ENCODE measurements around the gene IL37. TPM values are rescaled to one million over a fixed set of nuclear protein-coding genes. Genes with fewer than 3 reads are reported as not detected.

IL37 gene
- total and polyA plus RNA-seq, 2 donors (not counting 1 experiment from before 2014, with no cell fraction given): 0.79 TPM; not detected in 1

DNA sequence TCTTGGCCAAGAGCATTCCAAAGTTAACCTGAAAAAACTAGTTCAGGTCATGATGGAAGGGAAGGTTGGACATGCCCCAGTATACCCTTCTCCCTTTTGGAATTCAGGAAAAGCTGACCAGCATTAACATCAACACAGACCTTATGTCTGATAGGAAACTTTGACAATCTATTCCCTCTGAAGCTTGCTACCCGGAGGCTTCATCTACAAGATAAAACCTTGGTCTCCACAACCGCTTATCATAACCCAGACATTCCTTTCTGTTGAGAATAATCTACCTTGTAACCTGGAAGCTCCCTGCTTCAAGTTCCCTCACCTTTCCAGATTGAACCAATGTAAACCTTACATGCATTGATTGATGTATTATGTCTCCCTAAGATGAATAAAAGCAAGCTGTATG lies 24.7 kb upstream of the IL37 start:
- Histone ChIP-seq H3K9me3 (ENCODE audit: control extremely low read depth in 1 of 3, control insufficient read depth in 2 of 3, insufficient read depth in 1 of 3, low read length in 2 of 3) (no peaks in the 10 kb centered on the region), H3K36me3 (replicated peaks in 1 of 2; ENCODE audit: control extremely low read depth in 1 of 2, control insufficient read depth in 1 of 2, extremely low read depth in 1 of 2, insufficient read depth in 2 of 2, low read length in 1 of 2) (no peaks in the 10 kb centered on the region), H4K20me1 (ENCODE audit: control insufficient read depth, insufficient read depth, low read length, poor library complexity, severe bottlenecking) (no peaks in the 10 kb centered on the region), H2AFZ (ENCODE audit: insufficient read depth, low read depth, low read length, poor library complexity, severe bottlenecking) (no peak overlapping the region), H3K79me2 (ENCODE audit: control insufficient read depth, insufficient read depth, low read length) (no peaks in the 10 kb centered on the region), H3K4me3 (ENCODE audit: control extremely low read depth in 1 of 5, extremely low read depth in 1 of 5, insufficient read depth in 1 of 5, low read depth in 2 of 5, low read length in 4 of 5) (no peak overlapping the region), H3K27me3 (replicated peaks in 1 of 4; ENCODE audit: control extremely low read depth in 1 of 4, control insufficient read depth in 3 of 4, insufficient read depth in 4 of 4, low read length in 3 of 4) (no peaks in the 10 kb centered on the region), H3K4me2 (replicated peaks; ENCODE audit: low read depth, low read length, poor library complexity, severe bottlenecking) (no peak overlapping the region), H3K27ac (ENCODE audit: low read length in 2 of 2) (no peak overlapping the region), H3K4me1 (ENCODE audit: control insufficient read depth in 2 of 2, insufficient read depth in 2 of 2, low read length in 2 of 2) (peaks cover 0 to 3% of the 10 kb centered on the region in 2 donors), H3K9ac (ENCODE audit: low read length) (no peak overlapping the region)
- intact Hi-C loops (cut with micrococcal nuclease): loop anchor here (5.0 to 10.0 kb wide), 2 partner anchors 44 to 261 kb away; no protein-coding TSS in a partner anchor
- no peak for TF ChIP-seq EZH2 (IDR thresholded peaks at IDR 0.05; ENCODE audit: borderline replicate concordance, insufficient read depth, low read depth, low read length, poor library complexity, severe bottlenecking)
- TF ChIP-seq, protein P1, sequence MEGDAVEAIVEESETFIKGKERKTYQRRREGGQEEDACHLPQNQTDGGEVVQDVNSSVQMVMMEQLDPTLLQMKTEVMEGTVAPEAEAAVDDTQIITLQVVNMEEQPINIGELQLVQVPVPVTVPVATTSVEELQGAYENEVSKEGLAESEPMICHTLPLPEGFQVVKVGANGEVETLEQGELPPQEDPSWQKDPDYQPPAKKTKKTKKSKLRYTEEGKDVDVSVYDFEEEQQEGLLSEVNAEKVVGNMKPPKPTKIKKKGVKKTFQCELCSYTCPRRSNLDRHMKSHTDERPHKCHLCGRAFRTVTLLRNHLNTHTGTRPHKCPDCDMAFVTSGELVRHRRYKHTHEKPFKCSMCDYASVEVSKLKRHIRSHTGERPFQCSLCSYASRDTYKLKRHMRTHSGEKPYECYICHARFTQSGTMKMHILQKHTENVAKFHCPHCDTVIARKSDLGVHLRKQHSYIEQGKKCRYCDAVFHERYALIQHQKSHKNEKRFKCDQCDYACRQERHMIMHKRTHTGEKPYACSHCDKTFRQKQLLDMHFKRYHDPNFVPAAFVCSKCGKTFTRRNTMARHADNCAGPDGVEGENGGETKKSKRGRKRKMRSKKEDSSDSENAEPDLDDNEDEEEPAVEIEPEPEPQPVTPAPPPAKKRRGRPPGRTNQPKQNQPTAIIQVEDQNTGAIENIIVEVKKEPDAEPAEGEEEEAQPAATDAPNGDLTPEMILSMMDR (IDR thresholded peaks at IDR 0.05): no peak
- H3K9me3 Mint-ChIP-seq (ENCODE audit: insufficient read depth): no peaks in the 10 kb centered on the region
- ChIA-PET CTCF (interaction anchor here (0.6 to 12.5 kb wide), 12 partner anchors 7 to 286 kb away, joined by 3 to 299 read pairs (median 4); no protein-coding TSS in a partner anchor), POLR2A (no interaction called here)
- no peaks in the 10 kb centered on the region for H3K27me3 Mint-ChIP-seq
- WGBS (ENCODE audit: insufficient coverage): 100% methylated on average over 1 of the region's 2 CpGs
- no peak overlapping the region for H3K27ac Mint-ChIP-seq
- peaks cover 1% of the 10 kb centered on the region for H3K4me1 Mint-ChIP-seq
- DNase-seq (no peak), ATAC-seq (ENCODE audit: low read depth) (no peak)
- no peak overlapping the region for H3K4me3 Mint-ChIP-seq

DNA sequence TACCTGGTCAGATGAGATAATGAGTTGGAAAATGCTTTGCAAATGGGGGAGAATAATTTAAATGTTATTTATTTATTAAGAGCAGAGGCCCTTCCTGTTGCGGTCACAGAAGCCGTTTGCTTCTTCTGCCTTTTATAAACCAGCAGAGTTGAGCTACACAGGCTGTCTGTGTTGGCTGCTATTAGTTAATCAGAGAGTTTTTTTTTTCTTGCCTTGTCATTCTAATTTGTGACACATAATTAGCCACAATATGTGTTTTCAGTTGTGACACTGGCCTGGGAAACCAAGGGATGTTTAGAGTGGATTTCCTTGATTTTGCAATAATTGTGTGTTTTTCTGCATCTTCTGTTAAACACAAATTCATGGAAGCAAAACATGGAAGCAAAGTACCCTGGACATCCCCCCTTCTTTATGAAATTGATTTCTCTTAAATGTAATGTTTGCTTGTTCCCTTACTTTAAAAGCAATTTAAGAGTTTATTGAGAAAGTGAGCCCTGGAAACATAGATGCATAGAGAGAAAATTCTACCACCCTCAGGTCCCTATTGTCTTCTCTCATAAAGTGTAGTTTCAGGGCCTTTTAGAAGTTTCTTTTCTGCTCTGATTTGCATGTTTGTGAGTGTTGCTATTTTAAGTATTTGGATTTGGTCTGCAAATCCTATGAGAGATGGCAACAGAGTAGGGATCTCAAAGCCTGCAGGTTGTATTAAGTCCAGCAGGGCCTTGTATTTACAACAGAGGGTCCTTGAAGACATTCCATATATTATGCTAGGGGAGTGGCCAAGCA lies 22.8 kb upstream of the IL37 start:
- Histone ChIP-seq H3K9ac (ENCODE audit: low read length) (no peak overlapping the region), H3K9me3 (ENCODE audit: control extremely low read depth in 1 of 3, control insufficient read depth in 2 of 3, insufficient read depth in 1 of 3, low read length in 2 of 3) (no peaks in the 10 kb centered on the region), H3K27ac (ENCODE audit: low read length in 2 of 2) (no peak overlapping the region), H3K79me2 (ENCODE audit: control insufficient read depth, insufficient read depth, low read length) (no peaks in the 10 kb centered on the region), H3K27me3 (replicated peaks in 1 of 4; ENCODE audit: control extremely low read depth in 1 of 4, control insufficient read depth in 3 of 4, insufficient read depth in 4 of 4, low read length in 3 of 4) (no peaks in the 10 kb centered on the region), H2AFZ (ENCODE audit: insufficient read depth, low read depth, low read length, poor library complexity, severe bottlenecking) (no peak overlapping the region), H3K36me3 (replicated peaks in 1 of 2; ENCODE audit: control extremely low read depth in 1 of 2, control insufficient read depth in 1 of 2, extremely low read depth in 1 of 2, insufficient read depth in 2 of 2, low read length in 1 of 2) (no peaks in the 10 kb centered on the region), H4K20me1 (ENCODE audit: control insufficient read depth, insufficient read depth, low read length, poor library complexity, severe bottlenecking) (no peaks in the 10 kb centered on the region), H3K4me3 (ENCODE audit: control extremely low read depth in 1 of 5, extremely low read depth in 1 of 5, insufficient read depth in 1 of 5, low read depth in 2 of 5, low read length in 4 of 5) (no peak overlapping the region), H3K4me2 (replicated peaks; ENCODE audit: low read depth, low read length, poor library complexity, severe bottlenecking) (no peak overlapping the region), H3K4me1 (ENCODE audit: control insufficient read depth in 2 of 2, insufficient read depth in 2 of 2, low read length in 2 of 2) (no peaks in the 10 kb centered on the region)
- no peak for TF ChIP-seq EZH2 (IDR thresholded peaks at IDR 0.05; ENCODE audit: borderline replicate concordance, insufficient read depth, low read depth, low read length, poor library complexity, severe bottlenecking)
- TF ChIP-seq, protein P1 (IDR thresholded peaks at IDR 0.05): no peak
- Mint-ChIP-seq H3K4me1 (no peaks in the 10 kb centered on the region), H3K27me3 (no peaks in the 10 kb centered on the region), H3K27ac (no peak overlapping the region), H3K9me3 (ENCODE audit: insufficient read depth) (no peaks in the 10 kb centered on the region), H3K4me3 (no peak overlapping the region)
- DNase-seq: no peak
- ChIA-PET POLR2A (no interaction called here), CTCF (interaction anchor here (12.5 kb wide), 1 partner anchor 139 kb away, joined by 299 read pairs; no protein-coding TSS in a partner anchor)
- intact Hi-C loops (cut with micrococcal nuclease): loop anchor here (5.0 to 10.0 kb wide), 2 partner anchors 46 to 263 kb away; no protein-coding TSS in a partner anchor
- no peak for ATAC-seq (ENCODE audit: low read depth)
- no CpG with 5 or more reads among the region's 2 CpGs for WGBS (ENCODE audit: insufficient coverage)
